ENCODE measurements around the gene PTGR1. TPM values are rescaled to one million over a fixed set of nuclear protein-coding genes. Genes with fewer than 3 reads are reported as not detected.
"Not testable (repeated sequence)": the region's sequence is repeated elsewhere in the genome, so short reads cannot be mapped to it uniquely, and the experiment has no call there.

The PTGR1 gene
- total and polyA plus RNA-seq, 4 experiments from 2014 or later: 0.36 to 0.55 (median 0.47) TPM; not detected in 1

GRCh38 chr9:111630182-111630963, 30.9 kb upstream of the PTGR1 start:
- peak overlapping the region; percentile 39 for H3K27ac ChIP-seq (ENCODE audit: low read depth, low read length)
- H3K9me3 ChIP-seq (ENCODE audit: control insufficient read depth in 1 of 2, low read length in 2 of 2): no peaks in the 10 kb centered on the region
- Mint-ChIP-seq H3K4me1 (peaks cover 30 to 49% (median 39%) of the 10 kb centered on the region in 4 donors), H3K27me3 (peaks cover 0 to 1% of the 10 kb centered on the region in 2 donors), H3K27ac (peak overlapping the region; percentile 88 to 97 (median 94)), H3K4me3 (peak overlapping the region; percentile 94 to 99 (median 98)), H3K9me3 (no peaks in the 10 kb centered on the region), H3K36me3 (peaks cover 0 to 9% of the 10 kb centered on the region in 2 donors)
- ChIA-PET CTCF (ENCODE audit: partially characterized antibody) (interaction anchor here (1.1 to 1.4 kb wide), 2 partner anchors 9 to 32 kb away, joined by 4 to 5 read pairs; no protein-coding TSS in a partner anchor), POLR2A (ENCODE audit: partially characterized antibody) (interaction anchor here (0.5 to 2.1 kb wide), 12 partner anchors 18 to 749 kb away, joined by 3 to 21 read pairs (median 8); partner anchors contain the start of genes ECPAS, GNG10, HSDL2 and UGCG)
- no peaks in the 10 kb centered on the region for H3K36me3 ChIP-seq (ENCODE audit: insufficient read depth, low read length)
- DNase-seq: no peak
- peak overlapping the region; percentile 69 to 86 for H3K4me3 ChIP-seq (ENCODE audit: low read length in 2 of 2)
- no peaks in the 10 kb centered on the region for H3K27me3 ChIP-seq (ENCODE audit: insufficient read depth, low read length)
- H3K4me1 ChIP-seq (ENCODE audit: insufficient read depth, low read length): peaks cover 21% of the 10 kb centered on the region
- intact Hi-C loops (cut with micrococcal nuclease): loop anchor here (2.0 to 10.0 kb wide), 6 partner anchors 60 to 1124 kb away; partner anchors contain the start of genes PTBP3, SNX30 and UGCG

- H3K27ac Mint-ChIP-seq: no peak overlapping the region
- intact Hi-C loops (cut with micrococcal nuclease): no loop called here
- ChIA-PET CTCF (ENCODE audit: partially characterized antibody) (no interaction called here), POLR2A (ENCODE audit: partially characterized antibody) (no interaction called here)
- H3K4me1 ChIP-seq (ENCODE audit: insufficient read depth, low read length): peaks cover 21% of the 10 kb centered on the region
- no peak overlapping the region for H3K4me3 ChIP-seq (ENCODE audit: low read length in 2 of 2)
- H3K36me3 Mint-ChIP-seq: peaks cover 0 to 9% of the 10 kb centered on the region in 2 donors
- peaks cover 18 to 29% (median 25%) of the 10 kb centered on the region in 4 donors for H3K4me1 Mint-ChIP-seq
- H3K36me3 ChIP-seq (ENCODE audit: insufficient read depth, low read length): no peaks in the 10 kb centered on the region
- H3K9me3 ChIP-seq (ENCODE audit: control insufficient read depth in 1 of 2, low read length in 2 of 2): no peaks in the 10 kb centered on the region
- H3K9me3 Mint-ChIP-seq: no peaks in the 10 kb centered on the region
- no peak for DNase-seq
- peaks cover 1 to 3% of the 10 kb centered on the region in 2 donors for H3K27me3 Mint-ChIP-seq
- H3K4me3 Mint-ChIP-seq: no peak overlapping the region
- no peak overlapping the region for H3K27ac ChIP-seq (ENCODE audit: low read depth, low read length)
- H3K27me3 ChIP-seq (ENCODE audit: insufficient read depth, low read length): no peaks in the 10 kb centered on the region
These were observed 29.0 kb upstream of the PTGR1 start for GRCh38 chr9:111628411-111628810.

GRCh38 chr9:111627260-111627963, 28.0 kb upstream of the PTGR1 start:
- H3K9me3 Mint-ChIP-seq: no peaks in the 10 kb centered on the region
- POLR2A ChIA-PET (ENCODE audit: partially characterized antibody): no interaction called here
- intact Hi-C loops (cut with micrococcal nuclease): no loop called here
- H3K4me3 Mint-ChIP-seq: no peak overlapping the region
- no peaks in the 10 kb centered on the region for H3K9me3 ChIP-seq (ENCODE audit: control insufficient read depth in 1 of 2, low read length in 2 of 2)
- peaks cover 10 to 19% (median 15%) of the 10 kb centered on the region in 4 donors for H3K4me1 Mint-ChIP-seq
- peaks cover 0 to 9% of the 10 kb centered on the region in 2 donors for H3K36me3 Mint-ChIP-seq
- CTCF ChIA-PET (ENCODE audit: partially characterized antibody): no interaction called here
- peaks cover 3% of the 10 kb centered on the region in 2 donors for H3K27me3 Mint-ChIP-seq
- H3K4me1 ChIP-seq (ENCODE audit: insufficient read depth, low read length): peaks cover 14% of the 10 kb centered on the region
- H3K27me3 ChIP-seq (ENCODE audit: insufficient read depth, low read length): no peaks in the 10 kb centered on the region
- no peak overlapping the region for H3K27ac ChIP-seq (ENCODE audit: low read depth, low read length)
- no peak for DNase-seq
- H3K27ac Mint-ChIP-seq: no peak overlapping the region
- no peak overlapping the region for H3K4me3 ChIP-seq (ENCODE audit: low read length in 2 of 2)
- no peaks in the 10 kb centered on the region for H3K36me3 ChIP-seq (ENCODE audit: insufficient read depth, low read length)

GRCh38 chr9:111622626-111623025, 23.2 kb upstream of the PTGR1 start:
- Mint-ChIP-seq H3K4me1 (no peaks in the 10 kb centered on the region), H3K36me3 (no peaks in the 10 kb centered on the region), H3K27ac (no peak overlapping the region), H3K4me3 (no peak overlapping the region), H3K27me3 (peaks cover 2 to 5% of the 10 kb centered on the region in 2 donors), H3K9me3 (no peaks in the 10 kb centered on the region)
- no peaks in the 10 kb centered on the region for H3K36me3 ChIP-seq (ENCODE audit: insufficient read depth, low read length)
- no peak overlapping the region for H3K27ac ChIP-seq (ENCODE audit: low read depth, low read length)
- no peaks in the 10 kb centered on the region for H3K27me3 ChIP-seq (ENCODE audit: insufficient read depth, low read length)
- ChIA-PET POLR2A (ENCODE audit: partially characterized antibody) (no interaction called here), CTCF (ENCODE audit: partially characterized antibody) (interaction anchor here (2.2 kb wide), 1 partner anchor 24 kb away, joined by 6 read pairs; no protein-coding TSS in a partner anchor)
- H3K9me3 ChIP-seq (ENCODE audit: control insufficient read depth in 1 of 2, low read length in 2 of 2): no peaks in the 10 kb centered on the region
- DNase-seq: no peak
- H3K4me1 ChIP-seq (ENCODE audit: insufficient read depth, low read length): no peaks in the 10 kb centered on the region
- H3K4me3 ChIP-seq (ENCODE audit: low read length in 2 of 2): no peak overlapping the region
- intact Hi-C loops (cut with micrococcal nuclease): loop anchor here (1.0 kb wide), 1 partner anchor 25 kb away; no protein-coding TSS in a partner anchor

GRCh38 chr9:111621895-111622480, 22.5 kb upstream of the PTGR1 start:
- H3K27ac Mint-ChIP-seq: no peak overlapping the region

GRCh38 chr9:111617349-111617748, 17.9 kb upstream of the PTGR1 start:
- H3K27ac ChIP-seq (ENCODE audit: low read depth, low read length); POLR2A ChIA-PET (ENCODE audit: partially characterized antibody); H3K27ac Mint-ChIP-seq; H3K9me3 Mint-ChIP-seq; H3K4me1 Mint-ChIP-seq; H3K4me1 ChIP-seq (ENCODE audit: insufficient read depth, low read length); intact Hi-C loops (cut with micrococcal nuclease); H3K36me3 Mint-ChIP-seq; H3K4me3 Mint-ChIP-seq; H3K9me3 ChIP-seq (ENCODE audit: control insufficient read depth in 1 of 2, low read length in 2 of 2); DNase-seq; H3K36me3 ChIP-seq (ENCODE audit: insufficient read depth, low read length); H3K27me3 ChIP-seq (ENCODE audit: insufficient read depth, low read length); H3K4me3 ChIP-seq (ENCODE audit: low read length in 2 of 2); CTCF ChIA-PET (ENCODE audit: partially characterized antibody): not testable (repeated sequence)
- H3K27me3 Mint-ChIP-seq: peaks cover 6 to 19% of the 10 kb centered on the region in 2 donors

More at GRCh38 chr9:111621895-111622480, 22.5 kb upstream of the PTGR1 start:
- peak in 1 of 5 donors; percentile 26 for DNase-seq
- ChIA-PET POLR2A (ENCODE audit: partially characterized antibody) (no interaction called here), CTCF (ENCODE audit: partially characterized antibody) (interaction anchor here (0.7 to 2.3 kb wide), 16 partner anchors 9 to 198 kb away, joined by 3 to 20 read pairs (median 4); partner anchors contain the start of genes DNAJC25 and PTGR1)
- H3K27ac ChIP-seq (ENCODE audit: low read depth, low read length): no peak overlapping the region
- no peaks in the 10 kb centered on the region for H3K27me3 ChIP-seq (ENCODE audit: insufficient read depth, low read length)
- H3K9me3 Mint-ChIP-seq: no peaks in the 10 kb centered on the region
- H3K36me3 ChIP-seq (ENCODE audit: insufficient read depth, low read length): no peaks in the 10 kb centered on the region
- H3K27me3 Mint-ChIP-seq: peaks cover 2 to 5% of the 10 kb centered on the region in 2 donors
- H3K9me3 ChIP-seq (ENCODE audit: control insufficient read depth in 1 of 2, low read length in 2 of 2): no peaks in the 10 kb centered on the region
- H3K4me1 ChIP-seq (ENCODE audit: insufficient read depth, low read length): no peaks in the 10 kb centered on the region
- H3K4me1 Mint-ChIP-seq: no peaks in the 10 kb centered on the region
- H3K4me3 Mint-ChIP-seq: no peak overlapping the region
- H3K36me3 Mint-ChIP-seq: no peaks in the 10 kb centered on the region
- intact Hi-C loops (cut with micrococcal nuclease): loop anchor here (1.0 kb wide), 1 partner anchor 25 kb away; no protein-coding TSS in a partner anchor
- H3K4me3 ChIP-seq (ENCODE audit: low read length in 2 of 2): no peak overlapping the region

- POLR2A ChIA-PET (ENCODE audit: partially characterized antibody): no interaction called here
- Histone ChIP-seq H3K27me3 (ENCODE audit: insufficient read depth, low read length) (no peaks in the 10 kb centered on the region), H3K9me3 (ENCODE audit: control insufficient read depth in 1 of 2, low read length in 2 of 2) (no peaks in the 10 kb centered on the region), H3K4me1 (ENCODE audit: insufficient read depth, low read length) (no peaks in the 10 kb centered on the region), H3K4me3 (ENCODE audit: low read length in 2 of 2) (no peak overlapping the region), H3K27ac (ENCODE audit: low read depth, low read length) (no peak overlapping the region), H3K36me3 (ENCODE audit: insufficient read depth, low read length) (no peaks in the 10 kb centered on the region)
- DNase-seq: no peak
- Mint-ChIP-seq H3K27me3 (peaks cover 11 to 24% of the 10 kb centered on the region in 2 donors), H3K4me1 (no peaks in the 10 kb centered on the region), H3K27ac (no peak overlapping the region), H3K36me3 (no peaks in the 10 kb centered on the region), H3K9me3 (no peaks in the 10 kb centered on the region), H3K4me3 (no peak overlapping the region)
- intact Hi-C loops (cut with micrococcal nuclease): no loop called here
- CTCF ChIA-PET (ENCODE audit: partially characterized antibody): interaction anchor here (1.9 kb wide), 1 partner anchor 18 kb away, joined by 4 read pairs; no protein-coding TSS in a partner anchor
These were observed 16.5 kb upstream of the PTGR1 start for GRCh38 chr9:111615928-111616327.

All from CD4-positive, alpha-beta memory T cell (primary cell).